ENCODE data around the gene CCR2. TPM values are rescaled to one million over a fixed set of nuclear protein-coding genes. Genes with fewer than 3 reads are reported as not detected.

CCR2 gene
- total RNA-seq, 1 experiment from 2014 or later, result not detected

DNA sequence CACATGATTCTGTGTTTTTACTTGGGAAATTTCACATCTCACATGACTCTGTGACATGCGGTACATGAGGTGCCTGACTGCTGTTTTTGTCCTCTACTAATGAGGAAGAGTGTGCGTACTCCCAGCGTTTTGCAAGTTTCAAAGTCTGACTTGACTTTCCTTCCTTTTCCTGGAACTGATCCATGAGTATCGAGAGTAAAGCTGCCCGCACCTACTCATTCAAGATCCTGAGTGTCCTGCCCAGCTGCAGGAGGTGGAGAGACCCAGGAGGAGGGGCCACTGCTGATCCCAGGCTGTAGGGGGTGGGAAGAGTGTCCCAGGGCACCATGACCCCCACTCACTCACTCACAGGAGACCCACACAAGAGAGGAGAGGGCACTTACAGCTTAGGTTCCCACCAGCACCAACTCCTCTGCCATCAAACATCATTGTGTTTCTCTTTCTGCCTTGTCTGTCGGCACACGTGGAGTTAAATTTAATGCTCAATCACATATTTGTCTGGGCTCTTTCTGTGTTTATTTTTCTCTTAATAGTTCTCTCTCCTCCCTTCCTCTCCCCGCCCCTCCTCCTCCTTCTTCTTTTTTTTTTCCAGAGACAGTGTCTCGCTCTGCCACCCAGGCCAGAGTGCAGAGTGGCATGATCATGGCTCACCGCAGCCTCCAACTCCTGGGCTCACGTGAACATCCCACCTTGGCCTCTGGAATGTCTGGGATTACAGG is 51.5 kb downstream of the CCR2 start:
- peaks cover 57% of the 10 kb centered on the region for H3K4me1 ChIP-seq (replicated peaks; ENCODE audit: insufficient read depth)
- POLR2A ChIA-PET (ENCODE audit: unreplicated experiment), result no interaction called here
- DNase-seq, result no peak
- peaks cover 73% of the 10 kb centered on the region for H3K79me2 ChIP-seq (ENCODE audit: low read depth)
- H3F3A ChIP-seq (ENCODE audit: insufficient read depth, low read depth), result peaks cover 33% of the 10 kb centered on the region
- no peaks in the 10 kb centered on the region for H3K9me2 ChIP-seq (ENCODE audit: insufficient read depth)
- H3K9me3 ChIP-seq (ENCODE audit: insufficient read depth, low read depth), result 0 out of 2 replicates have a peak, but pooled peaks cover 3% of the 10 kb centered on the region
- no peak overlapping the region for H2AFZ ChIP-seq
- CTCF ChIA-PET, result interaction anchor here (0.6 kb wide), 1 partner anchor 32 kb away, joined by 3 read pairs; no protein-coding TSS in a partner anchor
- no peaks in the 10 kb centered on the region for H4K20me1 ChIP-seq (ENCODE audit: insufficient read depth)
- H3K27me3 ChIP-seq (ENCODE audit: insufficient read depth, low read depth), result no peaks in the 10 kb centered on the region
- peak overlapping the region; percentile 88 for H3K4me2 ChIP-seq
- peak overlapping the region; percentile 58; the same call in 1 of the 2 replicates for H3K4me3 ChIP-seq
- peaks cover 8% of the 10 kb centered on the region for H3K36me3 ChIP-seq (ENCODE audit: low read depth)
- peak overlapping the region; percentile 86 for H3K27ac ChIP-seq
- no peak for TF ChIP-seq EZH2 (IDR thresholded peaks at IDR 0.05; ENCODE audit: low read depth)
- TF ChIP-seq, protein P1, sequence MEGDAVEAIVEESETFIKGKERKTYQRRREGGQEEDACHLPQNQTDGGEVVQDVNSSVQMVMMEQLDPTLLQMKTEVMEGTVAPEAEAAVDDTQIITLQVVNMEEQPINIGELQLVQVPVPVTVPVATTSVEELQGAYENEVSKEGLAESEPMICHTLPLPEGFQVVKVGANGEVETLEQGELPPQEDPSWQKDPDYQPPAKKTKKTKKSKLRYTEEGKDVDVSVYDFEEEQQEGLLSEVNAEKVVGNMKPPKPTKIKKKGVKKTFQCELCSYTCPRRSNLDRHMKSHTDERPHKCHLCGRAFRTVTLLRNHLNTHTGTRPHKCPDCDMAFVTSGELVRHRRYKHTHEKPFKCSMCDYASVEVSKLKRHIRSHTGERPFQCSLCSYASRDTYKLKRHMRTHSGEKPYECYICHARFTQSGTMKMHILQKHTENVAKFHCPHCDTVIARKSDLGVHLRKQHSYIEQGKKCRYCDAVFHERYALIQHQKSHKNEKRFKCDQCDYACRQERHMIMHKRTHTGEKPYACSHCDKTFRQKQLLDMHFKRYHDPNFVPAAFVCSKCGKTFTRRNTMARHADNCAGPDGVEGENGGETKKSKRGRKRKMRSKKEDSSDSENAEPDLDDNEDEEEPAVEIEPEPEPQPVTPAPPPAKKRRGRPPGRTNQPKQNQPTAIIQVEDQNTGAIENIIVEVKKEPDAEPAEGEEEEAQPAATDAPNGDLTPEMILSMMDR (conservative IDR thresholded peaks at IDR 0.05), result no peak
- no TSS peak for BruUV-seq (replicated peaks)
- intact Hi-C loops (cut with micrococcal nuclease; ENCODE audit: unreplicated experiment), result no loop called here

DNA sequence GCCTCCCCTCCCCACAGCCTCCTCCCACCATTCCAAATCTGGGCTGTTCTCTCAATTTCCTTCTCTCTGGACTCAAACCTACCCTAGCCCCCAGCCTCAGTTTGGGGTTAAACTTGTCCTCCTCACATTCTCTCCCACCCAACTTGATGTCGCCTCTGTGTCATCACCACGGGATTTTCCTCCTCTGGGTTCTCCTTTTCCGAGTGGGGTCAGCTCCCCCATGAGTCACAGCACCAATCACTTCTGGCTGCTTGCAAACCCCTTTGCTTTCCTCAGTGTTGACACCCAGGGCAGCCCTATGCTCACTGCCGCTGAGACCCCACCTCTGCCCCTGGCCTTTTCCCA is 52.5 kb downstream of the CCR2 start:
- H2AFZ ChIP-seq, result 0 out of 2 replicates have a peak overlapping the region, but pooled peaks have one; percentile 80
- intact Hi-C loops (cut with micrococcal nuclease; ENCODE audit: unreplicated experiment), result no loop called here
- H3K27me3 ChIP-seq (ENCODE audit: insufficient read depth, low read depth), result no peaks in the 10 kb centered on the region
- H3K4me1 ChIP-seq (replicated peaks; ENCODE audit: insufficient read depth), result peaks cover 61% of the 10 kb centered on the region
- BruUV-seq (replicated peaks), result no TSS peak
- H3K4me2 ChIP-seq, result peak overlapping the region; percentile 88
- H4K20me1 ChIP-seq (ENCODE audit: insufficient read depth), result no peaks in the 10 kb centered on the region
- peak overlapping the region; percentile 86 for H3K27ac ChIP-seq
- CTCF ChIA-PET, result no interaction called here
- DNase-seq, result no peak
- TF ChIP-seq, protein P1 (conservative IDR thresholded peaks at IDR 0.05), result no peak
- no peak for TF ChIP-seq EZH2 (IDR thresholded peaks at IDR 0.05; ENCODE audit: low read depth)
- peaks cover 8% of the 10 kb centered on the region for H3K36me3 ChIP-seq (ENCODE audit: low read depth)
- H3K9me3 ChIP-seq (ENCODE audit: insufficient read depth, low read depth), result 0 out of 2 replicates have a peak, but pooled peaks cover 3% of the 10 kb centered on the region
- peak overlapping the region; percentile 58 for H3K4me3 ChIP-seq
- POLR2A ChIA-PET (ENCODE audit: unreplicated experiment), result no interaction called here
- peaks cover 41% of the 10 kb centered on the region for H3F3A ChIP-seq (ENCODE audit: insufficient read depth, low read depth)
- H3K79me2 ChIP-seq (ENCODE audit: low read depth), result peaks cover 68% of the 10 kb centered on the region
- H3K9me2 ChIP-seq (ENCODE audit: insufficient read depth), result no peaks in the 10 kb centered on the region

GRCh38 chr3:46406788-46407611 is 53.1 kb downstream of the CCR2 start, which contains the start of the genes CCR5AS and CCRL2:
TSS of gene CCR5AS (minus strand) at chr3:46407066.
TSS of gene CCRL2 (plus strand) at chr3:46407259. CDS start at chr3:46408080, 821 bp downstream.
- H3K4me2 ChIP-seq, result peak within 1 kb of the TSS; percentile 88
- CTCF ChIA-PET, result no interaction called here

More at GRCh38 chr3:46406788-46407611, 53.1 kb downstream of the CCR2 start, which contains the start of the genes CCR5AS and CCRL2:
- Histone ChIP-seq H3K9me2 (ENCODE audit: insufficient read depth) (no peaks in the 10 kb centered on the region), H3K36me3 (ENCODE audit: low read depth) (peaks cover 8% of the 10 kb centered on the region), H3K4me1 (replicated peaks; ENCODE audit: insufficient read depth) (peaks cover 67% of the 10 kb centered on the region), H4K20me1 (ENCODE audit: insufficient read depth) (no peaks in the 10 kb centered on the region), H3F3A (ENCODE audit: insufficient read depth, low read depth) (peaks cover 42% of the 10 kb centered on the region), H3K27me3 (ENCODE audit: insufficient read depth, low read depth) (no peaks in the 10 kb centered on the region), H3K79me2 (ENCODE audit: low read depth) (peaks cover 65% of the 10 kb centered on the region), H3K27ac (peak within 1 kb of the TSS; percentile 86), H2AFZ (peak within 1 kb of the TSS; percentile 80), H3K9me3 (ENCODE audit: insufficient read depth, low read depth) (0 out of 2 replicates have a peak, but pooled peaks cover 3% of the 10 kb centered on the region), H3K4me3 (peak within 1 kb of the TSS; percentile 58)
- TSS peak; percentile 64 for BruUV-seq (replicated peaks)
- no peak for TF ChIP-seq EZH2 (IDR thresholded peaks at IDR 0.05; ENCODE audit: low read depth)
- TF ChIP-seq, protein P1 (conservative IDR thresholded peaks at IDR 0.05), result no peak
- POLR2A ChIA-PET (ENCODE audit: unreplicated experiment), result no interaction called here
- peak; percentile 25 to 89 for DNase-seq
- intact Hi-C loops (cut with micrococcal nuclease; ENCODE audit: unreplicated experiment), result no loop called here
